Measurements from ENCODE around the gene RTCA.
A peak's percentile ranks its signal among the peaks of the same experiment; 100 is the strongest.
"Not testable (repeated sequence)": the region's sequence is repeated elsewhere in the genome, so short reads cannot be mapped to it uniquely, and the experiment has no call there.

RTCA gene

DNA sequence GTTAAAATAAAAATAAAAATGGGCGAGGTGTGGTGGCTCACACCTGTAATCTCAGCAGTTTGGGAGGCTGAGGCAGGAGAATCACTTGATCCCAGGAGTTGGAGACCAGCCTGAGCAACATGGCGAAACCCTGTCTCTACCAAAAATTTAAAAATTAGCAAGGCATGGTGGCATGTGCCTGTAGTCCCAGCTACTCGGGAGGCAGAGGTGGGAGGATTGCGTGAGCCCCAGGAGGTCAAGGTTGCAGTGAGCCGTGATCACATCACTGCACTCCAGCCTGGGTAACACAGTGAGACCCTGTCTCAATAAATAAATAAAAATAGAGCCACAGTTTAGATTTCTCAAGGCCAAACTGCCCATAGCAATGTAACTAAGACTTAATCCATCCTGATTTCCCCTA lies 9.7 kb upstream of the RTCA start:
- DNase-seq = not testable (repeated sequence)

DNA sequence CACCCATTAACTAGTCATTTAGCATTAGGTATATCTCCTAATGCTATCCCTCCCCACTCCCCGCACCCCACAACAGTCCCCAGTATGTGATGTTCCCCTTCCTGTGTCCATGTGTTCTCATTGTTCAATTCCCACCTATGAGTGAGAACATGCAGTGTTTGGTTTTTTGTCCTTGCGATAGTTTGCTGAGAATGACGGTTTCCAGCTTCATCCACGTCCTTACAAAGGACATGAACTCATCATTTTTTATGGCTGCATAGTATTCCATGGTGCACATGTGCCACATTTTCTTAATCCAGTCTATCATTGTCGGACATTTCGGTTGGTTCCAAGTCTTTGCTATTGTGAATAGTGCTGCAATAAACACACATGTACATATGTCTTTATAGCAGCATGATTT lies 7.6 kb upstream of the RTCA start:
- not testable (repeated sequence) for DNase-seq

- no peak for DNase-seq
These were observed 4.3 kb upstream of the RTCA start for GRCh38 chr1:100261686-100262085.

- not testable (repeated sequence) for DNase-seq
These were observed 1.9 kb upstream of the RTCA start for GRCh38 chr1:100264081-100264480.

GRCh38 chr1:100265562-100265930 lies 470 bp upstream of the RTCA start:
- DNase-seq = peak; percentile 85

DNA sequence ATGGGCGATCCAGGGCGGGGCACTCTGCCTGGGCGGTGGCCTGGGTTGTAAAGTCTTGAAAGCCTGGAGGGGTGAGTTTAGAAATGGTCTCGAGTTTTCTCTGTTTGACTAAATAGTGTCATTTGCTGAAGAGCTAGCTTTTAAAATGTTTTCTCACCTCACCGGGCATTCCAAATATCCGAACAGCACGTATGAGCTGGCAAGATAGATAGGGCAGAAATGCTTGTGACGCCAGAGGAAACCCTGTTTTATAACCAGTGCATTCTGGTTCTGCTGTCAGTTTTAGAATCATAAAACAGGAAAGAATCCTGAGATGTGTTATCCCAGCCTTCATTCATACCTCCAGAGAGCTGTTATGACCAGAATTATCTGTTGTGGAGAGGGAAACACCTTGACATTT lies 725 bp downstream of the RTCA start:
- DNase-seq = no peak

- no peak for DNase-seq
These were observed 1.3 kb downstream of the RTCA start for GRCh38 chr1:100267284-100267683.

GRCh38 chr1:100268202-100268601 lies 2.2 kb downstream of the RTCA start:
- no peak for DNase-seq

DNA sequence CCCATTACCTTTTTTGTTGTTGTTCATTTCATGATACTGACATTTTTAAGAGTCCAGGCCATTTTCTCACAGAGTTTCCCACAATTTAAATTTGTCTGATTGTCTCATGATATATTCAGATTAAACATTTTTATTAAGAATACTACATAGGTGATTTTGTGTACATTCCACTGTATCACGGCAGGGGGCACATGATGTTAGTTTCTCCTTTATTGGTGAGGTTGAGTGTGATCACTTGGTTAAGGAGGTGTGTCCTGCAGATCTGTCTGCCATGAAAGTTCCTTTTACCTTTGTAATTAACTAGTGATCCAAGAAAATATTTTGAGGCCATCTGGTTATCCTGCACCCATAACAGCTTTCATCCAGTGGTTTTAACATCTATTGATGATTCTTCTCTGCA lies 11.8 kb downstream of the RTCA start:
- DNase-seq = no peak

DNA sequence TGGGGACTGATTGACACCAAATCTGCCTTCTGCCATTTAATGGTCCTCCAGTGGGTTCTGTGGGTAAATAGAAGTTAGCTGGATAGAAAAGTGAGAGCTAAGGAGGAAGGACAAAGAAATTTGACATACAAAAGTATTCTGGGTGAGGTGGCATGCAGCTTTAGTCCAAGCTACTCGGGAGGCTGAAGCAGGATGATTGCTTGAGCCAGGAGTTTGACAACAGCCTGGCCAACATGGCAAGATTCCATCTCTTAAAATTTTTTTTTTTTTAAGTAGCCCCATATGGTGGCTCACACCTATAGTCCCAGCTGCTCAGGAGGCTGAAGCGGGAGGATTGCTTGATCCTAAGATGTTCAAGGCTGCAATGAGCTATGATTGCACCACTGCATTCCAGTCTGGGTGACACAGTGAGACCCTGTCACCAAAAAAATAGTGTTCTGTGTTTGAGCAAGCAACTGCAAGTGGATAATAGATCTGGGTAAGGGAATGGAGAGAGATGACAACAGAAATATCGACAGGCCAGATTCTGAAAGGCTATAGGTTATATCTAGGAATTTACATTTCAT lies 13.4 kb downstream of the RTCA start:
- DNase-seq = no peak

GRCh38 chr1:100279954-100280682 lies 14.1 kb downstream of the RTCA start:
- DNase-seq = no peak

GRCh38 chr1:100284591-100284990 lies 18.6 kb downstream of the RTCA start:
- DNase-seq = no peak

DNA sequence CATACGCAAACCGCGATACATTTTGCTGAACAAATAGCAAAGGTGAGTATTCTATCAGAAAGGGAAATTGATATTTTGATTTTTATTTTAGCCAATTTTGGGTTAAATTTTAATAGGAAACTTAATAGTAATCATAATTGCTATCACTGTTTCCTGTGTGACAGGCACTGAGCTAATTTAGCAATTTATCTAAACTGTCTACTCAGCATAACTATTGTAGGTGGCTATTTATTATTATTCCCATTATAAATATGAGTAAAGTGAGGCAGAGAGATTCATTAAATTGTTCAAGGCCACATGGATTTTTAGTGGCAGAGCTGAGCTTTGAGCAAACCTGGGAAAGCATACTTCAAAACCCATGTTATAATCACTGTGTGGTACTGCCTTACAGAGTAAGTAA lies 21.1 kb downstream of the RTCA start:
- DNase-seq = no peak

- DNase-seq = no peak
These were observed 24.3 kb downstream of the RTCA start for GRCh38 chr1:100290291-100290690.

DNA sequence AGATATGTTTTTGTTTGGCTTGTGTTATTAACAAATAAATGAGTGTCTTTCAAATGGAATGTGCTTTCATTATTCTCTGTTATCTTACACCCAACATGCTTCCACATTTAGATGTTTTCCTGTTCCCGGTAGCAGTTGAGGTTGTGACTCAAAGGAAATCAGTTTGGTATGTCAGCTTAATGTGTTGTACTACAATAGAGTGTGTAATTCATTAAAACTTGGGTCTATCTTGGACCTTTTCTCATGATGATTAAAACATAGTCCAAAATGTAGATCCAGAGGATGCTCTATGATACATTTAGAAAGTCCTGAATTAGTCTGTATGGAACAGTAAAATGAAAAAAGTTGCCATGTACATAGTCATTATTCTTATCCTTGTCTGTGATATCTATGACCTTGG lies 26.7 kb downstream of the RTCA start:
- no peak for DNase-seq

DNA sequence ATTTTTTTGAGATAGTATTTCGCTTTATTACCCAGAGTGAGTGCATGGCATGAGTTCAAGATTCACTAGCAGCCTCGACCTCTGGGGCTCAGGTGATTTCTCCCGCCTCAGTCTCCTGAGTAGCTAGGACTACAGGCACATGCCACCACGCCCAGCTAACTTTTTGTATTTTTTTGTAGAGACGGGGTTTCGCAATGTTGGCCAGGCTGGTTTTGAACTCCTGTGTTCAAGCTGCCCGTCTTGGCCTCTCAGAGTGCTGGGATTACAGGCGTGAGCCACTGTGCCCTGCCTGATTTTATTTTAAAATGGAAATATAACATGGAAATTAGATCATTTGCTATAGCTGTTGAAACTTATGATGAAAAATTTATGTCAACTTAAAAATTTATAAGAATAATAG lies 30.1 kb downstream of the RTCA start:
- DNase-seq = no peak

GRCh38 chr1:100296997-100297396 lies 31.0 kb downstream of the RTCA start:
- DNase-seq = not testable (repeated sequence)

- DNase-seq = no peak
These were observed 32.5 kb downstream of the RTCA start for GRCh38 chr1:100298512-100298911.

GRCh38 chr1:100299521-100300222 lies 33.7 kb downstream of the RTCA start:
- DNase-seq = no peak

GRCh38 chr1:100300691-100301090 lies 34.7 kb downstream of the RTCA start:
- DNase-seq = no peak

- DNase-seq = no peak
These were observed 36.7 kb downstream of the RTCA start for GRCh38 chr1:100302739-100303138.

DNA sequence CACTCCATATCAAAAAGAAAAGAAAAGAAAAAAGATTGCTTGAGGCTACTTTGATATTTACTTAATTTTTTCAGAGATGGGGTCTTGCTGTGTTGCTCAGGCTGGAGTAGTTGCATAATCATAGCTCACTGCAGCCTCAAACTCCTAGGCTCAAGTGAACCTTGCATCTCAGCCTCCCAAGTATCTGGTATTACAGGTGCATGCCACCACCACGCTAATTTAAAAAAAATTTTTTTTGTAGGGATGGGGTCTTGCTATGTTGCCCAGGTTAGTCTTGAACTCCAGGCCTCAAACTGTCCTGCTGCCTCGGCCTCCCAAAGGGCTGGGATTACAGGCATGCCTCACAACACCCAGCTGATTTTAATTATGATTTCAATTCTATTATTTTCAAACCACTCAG lies 38.2 kb downstream of the RTCA start:
- DNase-seq = no peak

DNA sequence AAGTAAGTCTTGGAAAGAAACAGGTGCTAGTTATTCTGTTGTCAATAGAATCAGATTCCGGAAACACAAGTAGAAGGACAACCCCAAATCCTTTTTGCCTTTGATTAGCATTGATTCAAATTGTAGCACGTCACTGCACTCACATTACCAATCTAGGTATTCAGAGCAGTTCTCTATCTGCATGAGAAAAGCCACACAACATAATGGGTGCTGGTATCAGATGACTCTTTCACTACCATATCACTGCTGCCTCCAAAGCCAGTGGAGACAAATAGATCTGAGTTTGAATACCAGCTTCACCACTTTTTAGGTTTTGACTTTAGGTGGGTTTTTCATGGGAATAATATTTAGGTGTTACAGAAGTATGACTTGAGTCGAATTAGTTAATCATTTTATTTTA lies 38.9 kb downstream of the RTCA start:
- no peak for DNase-seq

DNA sequence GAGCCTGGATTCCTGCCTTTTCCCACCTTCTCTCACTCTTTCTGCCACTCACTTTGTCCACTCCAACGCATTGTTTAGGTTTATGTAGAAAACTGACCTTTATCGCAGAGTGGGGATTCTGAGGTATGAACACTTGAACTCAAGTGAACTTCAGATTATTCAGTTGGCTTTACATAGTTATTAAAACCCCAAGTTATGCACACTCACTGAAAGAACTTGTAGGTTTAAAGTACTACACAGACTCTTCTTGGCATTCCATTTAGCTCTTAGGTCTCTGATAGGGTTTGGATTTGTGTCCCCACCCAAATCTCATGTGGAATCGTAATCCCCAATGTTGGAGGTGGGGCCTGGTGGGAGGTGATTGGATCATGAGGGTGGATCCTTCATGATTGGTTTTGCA lies 39.9 kb downstream of the RTCA start:
- no peak for DNase-seq
